Muscle layer of colon (tissue), 2 donors: ENCODE measurements around the gene IDH3B.

ENCODE experiments used
- H3K27ac ChIP-seq: one replicate; pipeline ENCODE4 v1.7.0; 2013; ENCODE audit warnings: low read depth, mild to moderate bottlenecking, low read length, moderate library complexity
- H3K27me3 ChIP-seq, 2 donors: one replicate each; pipeline ENCODE4 v1.7.0; 2013; ENCODE audit warnings: low read length in 2 of 2, mild to moderate bottlenecking in 2 of 2; ENCODE audit not compliant: insufficient read depth in 2 of 2, control insufficient read depth in 1 of 2
- H3K36me3 ChIP-seq: one replicate; pipeline ENCODE4 v1.7.0; 2013; ENCODE audit warnings: mild to moderate bottlenecking, low read length; ENCODE audit not compliant: insufficient read depth
- H3K4me1 ChIP-seq: one replicate; pipeline ENCODE4 v1.7.0; 2013; ENCODE audit warnings: mild to moderate bottlenecking, low read length; ENCODE audit not compliant: insufficient read depth
- H3K4me3 ChIP-seq, 2 donors: one replicate each; pipeline ENCODE4 v1.7.0; 2013; ENCODE audit warnings: low read length in 2 of 2, low read depth in 1 of 2, mild to moderate bottlenecking in 1 of 2, moderate library complexity in 1 of 2
- H3K9ac ChIP-seq: one replicate; pipeline ENCODE4 v1.7.0; 2013; ENCODE audit warnings: low read length
- H3K9me3 ChIP-seq: one replicate; pipeline ENCODE4 v1.7.0; 2013; ENCODE audit warnings: mild to moderate bottlenecking, low read length
- donor health status: abdominal sarcoma.
- donor health status: Adenocarcinoma of cecum.

The IDH3B gene

GRCh38 chr20:2610326-2610725 is 53.7 kb downstream of the IDH3B start:
- H3K27ac ChIP-seq: no peak overlapping the region
- no peaks in the 10 kb centered on the region for H3K36me3 ChIP-seq
- no peaks in the 10 kb centered on the region for H3K27me3 ChIP-seq
- H3K4me3 ChIP-seq: no peak overlapping the region
- H3K4me1 ChIP-seq: no peaks in the 10 kb centered on the region
- no peak overlapping the region for H3K9ac ChIP-seq
- peaks cover 7% of the 10 kb centered on the region for H3K9me3 ChIP-seq
